Raji (cell line): ENCODE results near the gene DOCK1.

ENCODE experiments used
- POLR2A ChIP-seq: IDR thresholded peaks from 2 replicates; pipeline ENCODE4 v1.6.1; 2011; ENCODE audit warnings: low read depth, low read length, control low read depth; ENCODE audit not compliant: insufficient read depth

DOCK1 gene

GRCh38 chr10:127011174-127011573 lies 105.9 kb downstream of the DOCK1 start:
- no peak for TF ChIP-seq POLR2A

GRCh38 chr10:127012071-127012768 lies 107.0 kb downstream of the DOCK1 start:
- no peak for TF ChIP-seq POLR2A

- no peak for TF ChIP-seq POLR2A
Observed at GRCh38 chr10:127012769-127013152, 107.5 kb downstream of the DOCK1 start.

- TF ChIP-seq POLR2A: no peak
Observed at GRCh38 chr10:127013211-127013656, 108.0 kb downstream of the DOCK1 start.

DNA sequence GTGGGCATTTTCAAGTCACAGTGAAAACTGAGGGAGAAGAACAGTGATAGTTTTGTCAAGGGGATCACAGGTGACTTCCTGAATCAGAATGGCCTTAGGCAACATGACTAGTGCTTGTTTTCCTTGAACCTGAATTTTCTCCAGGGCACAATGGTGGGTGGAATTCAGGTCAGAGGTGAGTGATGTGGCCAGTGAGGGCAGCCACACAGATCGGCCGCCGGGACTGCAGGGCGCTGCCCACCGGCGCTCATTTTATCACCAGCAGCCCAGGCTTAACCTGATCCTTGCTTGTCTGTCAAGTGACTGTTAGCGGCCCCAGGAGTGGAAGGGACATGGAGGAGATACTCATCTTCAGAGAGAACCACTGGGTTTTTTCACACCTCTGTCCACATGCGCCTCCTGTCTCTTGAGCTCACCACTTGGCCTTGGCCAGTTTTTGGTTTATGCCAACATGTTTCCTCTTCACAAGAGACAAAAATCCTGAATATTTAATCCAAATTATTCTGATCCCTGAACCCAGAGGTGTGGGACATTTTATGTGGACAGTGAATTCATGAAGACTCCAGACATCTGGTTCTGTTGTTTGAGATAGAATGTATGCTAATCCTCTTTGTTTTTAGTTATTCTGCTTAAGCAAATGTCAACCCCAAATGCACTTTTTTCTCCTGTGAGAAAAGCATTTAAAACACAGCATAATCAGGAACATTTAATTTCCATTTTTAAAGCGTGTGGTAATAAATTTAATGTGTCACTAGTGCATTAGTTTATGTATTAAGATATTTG lies 108.7 kb downstream of the DOCK1 start:
- TF ChIP-seq POLR2A: no peak

DNA sequence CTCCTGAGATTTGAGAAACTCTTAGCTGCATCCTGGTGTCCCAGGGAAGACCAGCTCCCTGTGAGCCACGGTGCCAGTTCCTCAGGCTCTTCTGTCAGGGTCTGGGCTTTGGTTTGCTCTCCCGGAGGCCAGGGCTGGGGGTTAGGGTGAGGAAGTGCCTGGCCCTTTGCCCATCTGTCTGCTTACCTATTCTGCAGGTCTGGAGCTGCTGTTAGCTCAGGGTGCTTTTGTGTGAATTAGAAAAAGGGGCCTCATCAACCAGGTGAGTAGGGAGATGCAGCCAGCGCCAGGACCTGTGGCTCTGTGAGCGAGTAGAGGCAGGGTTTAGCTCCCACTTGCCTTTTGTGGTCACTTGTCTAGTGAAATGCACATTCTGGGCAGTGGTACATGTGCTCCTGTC lies 109.4 kb downstream of the DOCK1 start:
- no peak for TF ChIP-seq POLR2A

- no peak for TF ChIP-seq POLR2A
Observed at GRCh38 chr10:127015373-127015772, 110.1 kb downstream of the DOCK1 start.

GRCh38 chr10:127016331-127016730 lies 111.1 kb downstream of the DOCK1 start:
- TF ChIP-seq POLR2A: no peak

GRCh38 chr10:127017541-127018297 lies 112.5 kb downstream of the DOCK1 start:
- no peak for TF ChIP-seq POLR2A

DNA sequence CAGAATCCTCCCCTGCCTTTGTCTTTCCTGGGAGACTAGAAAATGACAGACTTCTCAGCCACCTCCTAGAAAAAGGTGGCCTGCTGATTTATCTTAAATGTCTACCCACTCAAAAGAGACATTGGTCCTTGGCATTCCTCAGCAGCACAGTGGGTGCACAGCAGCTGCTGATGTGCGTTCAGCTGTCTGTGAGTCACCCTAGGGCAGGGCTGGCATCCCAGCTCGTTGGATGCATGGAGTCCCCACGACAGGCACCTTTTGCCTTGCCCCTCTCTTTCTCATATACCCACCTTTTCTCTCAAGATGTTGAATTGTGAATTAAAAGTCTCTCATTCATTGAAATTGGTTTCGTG lies 113.0 kb downstream of the DOCK1 start:
- TF ChIP-seq POLR2A: no peak

DNA sequence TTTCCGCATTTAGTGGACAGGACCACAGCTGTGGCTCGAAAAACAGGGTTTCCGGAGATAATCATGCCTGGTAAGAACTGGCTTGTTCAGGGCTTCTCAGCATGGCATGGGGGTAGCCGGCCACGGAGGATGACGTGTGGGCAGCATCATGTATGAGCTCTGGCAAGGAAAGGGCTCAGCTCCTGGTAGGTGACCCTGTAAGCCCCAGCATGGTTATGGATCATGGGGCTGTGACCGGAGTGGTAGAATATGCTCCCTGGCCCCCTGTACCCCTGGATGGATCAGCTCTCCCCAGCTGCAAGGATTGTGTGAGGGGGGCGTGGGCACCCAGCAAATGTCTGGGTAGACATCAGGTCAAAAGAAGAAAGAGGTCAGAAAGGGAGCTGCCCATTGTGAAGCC lies 113.5 kb downstream of the DOCK1 start:
- TF ChIP-seq POLR2A: no peak

DNA sequence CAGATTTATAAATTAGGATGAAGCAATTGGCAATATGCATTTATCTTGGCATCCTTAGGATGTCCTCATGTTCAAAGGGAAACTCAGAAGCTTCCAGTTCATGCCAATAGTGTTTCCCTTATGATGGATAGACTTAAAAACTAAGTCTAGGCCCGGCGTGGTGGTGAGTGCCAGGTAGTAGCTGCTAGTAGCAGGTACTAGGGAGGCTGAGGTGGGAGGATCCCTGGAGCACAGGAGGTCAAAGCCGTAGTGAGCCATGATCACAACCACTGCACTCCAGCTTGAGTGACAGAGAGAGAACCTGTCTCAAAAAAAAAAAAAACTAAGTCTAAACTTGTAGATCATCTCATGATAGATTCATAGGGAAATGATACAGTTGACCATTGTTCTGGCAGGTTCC lies 115.0 kb downstream of the DOCK1 start:
- TF ChIP-seq POLR2A: no peak

DNA sequence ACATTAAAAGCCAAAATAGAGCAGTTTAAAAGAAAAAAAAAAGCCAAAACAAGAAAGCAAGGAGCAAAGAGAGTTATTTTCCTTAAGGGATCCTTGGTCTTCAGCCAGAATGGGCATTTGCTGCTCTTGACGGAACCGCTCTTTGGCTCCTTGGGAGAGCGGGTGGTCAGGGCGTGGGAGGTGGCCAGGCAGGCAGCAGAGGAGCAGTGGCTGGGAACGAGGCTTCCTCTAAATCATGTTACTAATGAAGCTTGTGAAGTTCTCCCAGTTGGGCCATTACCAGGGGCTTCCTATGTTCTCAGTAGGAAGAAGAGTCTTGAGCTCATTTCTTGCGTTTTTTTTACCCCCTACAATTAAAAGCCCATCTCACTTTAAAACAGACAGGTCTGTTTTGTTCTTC lies 116.6 kb downstream of the DOCK1 start:
- no peak for TF ChIP-seq POLR2A

DNA sequence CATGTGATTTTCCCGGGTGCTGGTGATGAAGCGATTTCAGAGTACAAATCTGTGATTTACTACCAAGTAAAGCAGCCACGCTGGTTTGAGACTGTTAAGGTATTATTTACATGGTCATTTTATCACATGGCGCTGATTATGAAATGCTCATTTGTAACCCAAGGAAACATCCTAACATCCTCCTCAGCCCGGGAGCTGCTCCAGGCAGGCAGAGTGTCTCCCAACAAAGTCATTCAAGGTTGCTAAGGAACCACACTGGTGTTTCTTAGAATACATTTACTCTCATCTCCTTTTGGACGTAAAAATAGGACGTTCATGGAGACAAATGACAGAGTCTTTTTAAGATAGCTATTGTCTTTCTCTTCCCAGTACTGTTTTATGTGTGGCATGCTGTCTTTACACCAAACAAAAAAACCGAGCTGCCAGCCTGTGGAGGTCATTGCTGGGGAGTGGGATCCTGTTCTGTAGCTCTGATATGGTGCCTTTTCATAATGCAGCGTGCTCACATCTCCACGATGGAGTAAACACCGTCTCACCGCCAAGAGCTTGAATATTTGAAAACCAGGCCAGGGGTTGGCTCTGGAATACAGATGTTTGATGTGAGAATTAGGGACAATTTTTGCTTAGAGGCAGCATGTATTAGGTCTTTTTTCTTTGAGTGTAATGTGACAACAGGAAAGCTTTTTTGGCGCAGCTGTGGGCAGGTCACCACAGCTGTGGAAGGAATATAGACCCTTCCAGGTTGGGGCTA lies 119.6 kb downstream of the DOCK1 start:
- no peak for TF ChIP-seq POLR2A

DNA sequence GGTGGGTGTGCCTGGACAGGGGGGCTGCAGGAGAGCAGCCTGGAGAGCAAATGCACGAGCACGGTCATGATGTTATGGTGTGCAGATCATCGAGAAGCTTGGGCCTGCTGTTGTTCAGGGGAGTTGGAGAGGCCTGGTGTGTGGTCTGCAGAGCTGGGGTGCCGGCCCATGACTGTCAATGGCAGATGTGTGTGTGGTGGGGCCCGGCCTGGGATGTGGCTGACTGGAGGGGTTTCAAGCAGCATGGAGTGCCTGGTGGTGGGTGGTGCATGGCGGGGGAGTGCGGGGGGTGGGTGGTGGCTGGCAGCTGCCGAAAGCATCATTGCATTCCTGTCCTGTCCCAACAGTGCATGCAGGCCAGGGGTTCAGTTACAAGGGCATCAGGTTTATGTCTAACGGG lies 122.6 kb downstream of the DOCK1 start:
- no peak for TF ChIP-seq POLR2A
